ENCODE measurements around the gene WAPL. TPM values are rescaled to one million over a fixed set of nuclear protein-coding genes. Genes with fewer than 3 reads are reported as not detected.

WAPL gene
- total RNA-seq, 1 donor from 2014 or later: 79.4 TPM

DNA sequence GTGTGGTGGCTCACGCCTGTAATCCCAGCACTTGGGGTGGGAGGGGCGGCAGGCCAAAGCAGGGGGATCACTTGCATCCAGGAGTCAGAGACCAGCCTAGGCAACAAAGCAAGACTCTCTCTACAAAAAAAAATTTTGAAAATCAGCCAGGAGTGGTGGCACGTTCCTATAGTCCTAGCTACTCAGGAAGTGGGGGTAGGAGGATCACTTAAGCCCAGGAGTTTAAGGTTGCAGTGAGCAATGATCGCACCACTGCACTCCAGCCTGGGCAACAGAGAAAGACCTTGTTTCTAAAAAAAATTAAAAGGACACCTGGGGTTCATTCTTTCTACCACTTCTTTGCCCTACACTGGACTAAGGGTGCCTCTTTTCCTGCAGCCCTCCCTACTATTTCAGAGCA is 15.1 kb downstream of the WAPL start:
- Mint-ChIP-seq H3K36me3 (peaks cover 11% of the 10 kb centered on the region), H3K27ac (no peak overlapping the region), H3K27me3 (ENCODE audit: insufficient read depth, low read depth) (no peaks in the 10 kb centered on the region), H3K9me3 (no peaks in the 10 kb centered on the region), H3K4me3 (no peak overlapping the region), H3K4me1 (no peaks in the 10 kb centered on the region)
- Histone ChIP-seq H3K36me3 (peaks cover 15% of the 10 kb centered on the region), H3K9ac (no peak overlapping the region), H3K27me3 (no peaks in the 10 kb centered on the region), H3F3A (ENCODE audit: low read depth) (peaks cover 3% of the 10 kb centered on the region), H3K9me3 (ENCODE audit: low read depth) (no peaks in the 10 kb centered on the region), H3K79me2 (ENCODE audit: low read depth) (peaks cover 96% of the 10 kb centered on the region), H3K4me3 (no peak overlapping the region), H3K4me2 (no peak overlapping the region), H4K20me1 (ENCODE audit: low read depth) (peaks cover 58% of the 10 kb centered on the region), H2AFZ (replicated peaks) (no peak overlapping the region), H3K4me1 (no peaks in the 10 kb centered on the region), H3K27ac (no peak overlapping the region)
- no peak for DNase-seq (ENCODE audit: low spot score)
- no peak for TF ChIP-seq EZH2 (IDR thresholded peaks at IDR 0.05)
- no peak for TF ChIP-seq EZH2phosphoT487 (IDR thresholded peaks at IDR 0.05)
- TF ChIP-seq, protein P1, sequence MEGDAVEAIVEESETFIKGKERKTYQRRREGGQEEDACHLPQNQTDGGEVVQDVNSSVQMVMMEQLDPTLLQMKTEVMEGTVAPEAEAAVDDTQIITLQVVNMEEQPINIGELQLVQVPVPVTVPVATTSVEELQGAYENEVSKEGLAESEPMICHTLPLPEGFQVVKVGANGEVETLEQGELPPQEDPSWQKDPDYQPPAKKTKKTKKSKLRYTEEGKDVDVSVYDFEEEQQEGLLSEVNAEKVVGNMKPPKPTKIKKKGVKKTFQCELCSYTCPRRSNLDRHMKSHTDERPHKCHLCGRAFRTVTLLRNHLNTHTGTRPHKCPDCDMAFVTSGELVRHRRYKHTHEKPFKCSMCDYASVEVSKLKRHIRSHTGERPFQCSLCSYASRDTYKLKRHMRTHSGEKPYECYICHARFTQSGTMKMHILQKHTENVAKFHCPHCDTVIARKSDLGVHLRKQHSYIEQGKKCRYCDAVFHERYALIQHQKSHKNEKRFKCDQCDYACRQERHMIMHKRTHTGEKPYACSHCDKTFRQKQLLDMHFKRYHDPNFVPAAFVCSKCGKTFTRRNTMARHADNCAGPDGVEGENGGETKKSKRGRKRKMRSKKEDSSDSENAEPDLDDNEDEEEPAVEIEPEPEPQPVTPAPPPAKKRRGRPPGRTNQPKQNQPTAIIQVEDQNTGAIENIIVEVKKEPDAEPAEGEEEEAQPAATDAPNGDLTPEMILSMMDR (IDR thresholded peaks at IDR 0.05): no peak

DNA sequence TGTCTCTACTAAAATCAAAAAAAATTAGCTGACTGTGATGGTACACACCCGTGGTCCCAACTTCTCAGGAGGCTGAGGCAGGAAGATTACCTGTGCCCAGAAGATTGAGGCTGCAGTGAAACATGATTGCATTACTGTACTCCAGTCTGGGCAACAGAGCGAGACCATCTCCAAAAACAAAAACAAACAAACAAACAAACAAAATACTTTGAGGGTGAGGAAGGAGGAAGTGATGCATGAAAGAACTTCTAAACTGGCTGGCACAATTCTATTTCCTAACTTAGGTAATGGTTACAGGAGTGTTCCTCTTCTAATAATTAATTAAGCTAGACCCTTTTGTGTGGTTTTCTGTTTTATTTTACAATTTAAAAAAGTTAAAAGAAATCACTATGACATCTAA is 15.5 kb downstream of the WAPL start:
- Histone ChIP-seq H3K79me2 (ENCODE audit: low read depth) (peaks cover 96% of the 10 kb centered on the region), H3K27me3 (no peaks in the 10 kb centered on the region), H3F3A (ENCODE audit: low read depth) (peaks cover 3% of the 10 kb centered on the region), H3K9me3 (ENCODE audit: low read depth) (no peaks in the 10 kb centered on the region), H3K27ac (no peak overlapping the region), H3K9ac (no peak overlapping the region), H2AFZ (replicated peaks) (no peak overlapping the region), H3K4me2 (no peak overlapping the region), H4K20me1 (ENCODE audit: low read depth) (peaks cover 58% of the 10 kb centered on the region), H3K36me3 (peaks cover 15% of the 10 kb centered on the region), H3K4me1 (no peaks in the 10 kb centered on the region), H3K4me3 (no peak overlapping the region)
- Mint-ChIP-seq H3K36me3 (peaks cover 12% of the 10 kb centered on the region), H3K4me3 (no peak overlapping the region), H3K9me3 (no peaks in the 10 kb centered on the region), H3K4me1 (no peaks in the 10 kb centered on the region), H3K27me3 (ENCODE audit: insufficient read depth, low read depth) (no peaks in the 10 kb centered on the region), H3K27ac (no peak overlapping the region)
- no peak for TF ChIP-seq EZH2 (IDR thresholded peaks at IDR 0.05)
- no peak for DNase-seq (ENCODE audit: low spot score)

DNA sequence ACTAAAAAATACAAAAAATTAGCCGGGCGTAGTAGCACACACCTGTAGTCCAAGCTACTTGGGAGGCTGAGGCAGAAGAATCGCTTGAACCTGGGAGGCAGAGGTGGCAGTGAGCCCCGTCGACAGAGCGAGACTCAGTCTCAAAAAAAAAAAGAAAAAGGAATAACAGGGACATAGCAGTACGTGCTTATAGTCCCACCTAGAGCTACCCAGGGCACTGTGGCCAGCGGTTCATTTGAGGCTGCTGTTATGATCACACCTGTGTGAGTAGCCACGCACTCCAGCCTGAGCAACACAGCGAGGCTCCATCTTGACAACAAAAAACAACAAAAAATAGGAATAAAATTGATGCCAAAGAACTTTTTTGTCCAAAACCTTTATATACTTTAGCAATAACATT is 17.1 kb downstream of the WAPL start:
- no peaks in the 10 kb centered on the region for H3K9me3 Mint-ChIP-seq
- H3K4me2 ChIP-seq: no peak overlapping the region
- no peak overlapping the region for H3K4me3 ChIP-seq
- no peak overlapping the region for H2AFZ ChIP-seq (replicated peaks)
- H3K9ac ChIP-seq: no peak overlapping the region
- H3K4me1 Mint-ChIP-seq: no peaks in the 10 kb centered on the region
- H3K4me1 ChIP-seq: no peaks in the 10 kb centered on the region
- H4K20me1 ChIP-seq (ENCODE audit: low read depth): peaks cover 55% of the 10 kb centered on the region
- H3K27me3 Mint-ChIP-seq (ENCODE audit: insufficient read depth, low read depth): no peaks in the 10 kb centered on the region
- no peak for DNase-seq (ENCODE audit: low spot score)
- peaks cover 22% of the 10 kb centered on the region for H3K36me3 ChIP-seq
- no peak overlapping the region for H3K27ac ChIP-seq
- no peak overlapping the region for H3K27ac Mint-ChIP-seq
- no peaks in the 10 kb centered on the region for H3K9me3 ChIP-seq (ENCODE audit: low read depth)
- TF ChIP-seq EZH2 (IDR thresholded peaks at IDR 0.05): no peak
- TF ChIP-seq, protein P1 (IDR thresholded peaks at IDR 0.05): no peak
- no peak for TF ChIP-seq EZH2phosphoT487 (IDR thresholded peaks at IDR 0.05)
- H3K36me3 Mint-ChIP-seq: peaks cover 23% of the 10 kb centered on the region
- peaks cover 3% of the 10 kb centered on the region for H3F3A ChIP-seq (ENCODE audit: low read depth)
- peaks cover 95% of the 10 kb centered on the region for H3K79me2 ChIP-seq (ENCODE audit: low read depth)
- no peaks in the 10 kb centered on the region for H3K27me3 ChIP-seq
- no peak overlapping the region for H3K4me3 Mint-ChIP-seq

DNA sequence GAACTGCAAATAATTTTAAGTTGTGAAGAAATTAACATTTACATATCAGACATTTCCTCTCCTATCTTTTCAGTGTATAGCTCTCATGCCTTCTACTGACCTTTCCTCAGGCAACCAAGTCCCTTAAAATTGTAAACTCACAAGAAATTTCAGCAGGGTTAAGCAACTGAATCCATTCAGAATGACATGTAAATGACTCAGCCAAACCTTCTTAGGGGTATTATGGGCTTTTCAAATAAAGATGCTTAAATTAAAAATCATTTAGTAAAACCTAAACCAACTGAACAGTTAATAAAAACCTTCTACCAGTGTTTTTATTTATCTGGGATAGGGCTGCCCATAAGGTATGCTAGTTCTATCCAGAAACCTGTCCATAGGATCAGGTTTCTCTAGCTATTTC is 20.7 kb downstream of the WAPL start:
- Mint-ChIP-seq H3K27ac (no peak overlapping the region), H3K4me1 (no peaks in the 10 kb centered on the region), H3K27me3 (ENCODE audit: insufficient read depth, low read depth) (no peaks in the 10 kb centered on the region), H3K36me3 (peaks cover 26% of the 10 kb centered on the region), H3K4me3 (no peak overlapping the region), H3K9me3 (no peaks in the 10 kb centered on the region)
- Histone ChIP-seq H3K4me2 (no peak overlapping the region), H4K20me1 (ENCODE audit: low read depth) (peaks cover 63% of the 10 kb centered on the region), H3K36me3 (peaks cover 36% of the 10 kb centered on the region), H3K4me1 (no peaks in the 10 kb centered on the region), H3K4me3 (no peak overlapping the region), H3K9ac (no peak overlapping the region), H3F3A (ENCODE audit: low read depth) (peaks cover 3% of the 10 kb centered on the region), H3K9me3 (ENCODE audit: low read depth) (no peaks in the 10 kb centered on the region), H3K27me3 (no peaks in the 10 kb centered on the region), H3K79me2 (ENCODE audit: low read depth) (peaks cover 99% of the 10 kb centered on the region), H3K27ac (no peak overlapping the region), H2AFZ (replicated peaks) (no peak overlapping the region)
- TF ChIP-seq, protein P1 (IDR thresholded peaks at IDR 0.05): no peak
- TF ChIP-seq EZH2phosphoT487 (IDR thresholded peaks at IDR 0.05): no peak
- TF ChIP-seq EZH2 (IDR thresholded peaks at IDR 0.05): no peak
- DNase-seq (ENCODE audit: low spot score): no peak
